ENCODE data around the gene ZNF496.
"Not testable (repeated sequence)": the region's sequence is repeated elsewhere in the genome, so short reads cannot be mapped to it uniquely, and the experiment has no call there.

Gene ZNF496

DNA sequence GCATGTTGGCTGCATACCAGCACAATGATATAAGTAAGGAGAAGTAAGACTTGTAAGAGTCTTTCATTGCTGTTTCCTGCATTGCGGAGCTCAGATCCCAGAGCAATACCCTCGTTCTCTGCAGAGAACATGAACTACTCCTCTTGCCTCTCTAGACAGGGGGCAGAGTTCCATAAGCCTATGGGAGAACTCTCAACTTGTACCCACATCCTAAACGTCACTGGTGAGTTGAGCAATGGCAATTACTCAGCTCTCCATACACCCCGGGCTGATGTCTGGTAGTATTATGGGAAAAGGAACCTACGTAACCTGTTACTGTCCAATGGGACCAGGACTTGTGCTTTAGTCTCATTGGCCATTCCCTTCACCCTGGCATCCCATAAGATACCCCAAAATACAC, 27.3 kb upstream of the ZNF496 start:
- no peak for DNase-seq

GRCh38 chr1:247357781-247358211, 26.1 kb upstream of the ZNF496 start:
- DNase-seq, result no peak

GRCh38 chr1:247357052-247357780, 25.5 kb upstream of the ZNF496 start:
- no peak for DNase-seq

DNA sequence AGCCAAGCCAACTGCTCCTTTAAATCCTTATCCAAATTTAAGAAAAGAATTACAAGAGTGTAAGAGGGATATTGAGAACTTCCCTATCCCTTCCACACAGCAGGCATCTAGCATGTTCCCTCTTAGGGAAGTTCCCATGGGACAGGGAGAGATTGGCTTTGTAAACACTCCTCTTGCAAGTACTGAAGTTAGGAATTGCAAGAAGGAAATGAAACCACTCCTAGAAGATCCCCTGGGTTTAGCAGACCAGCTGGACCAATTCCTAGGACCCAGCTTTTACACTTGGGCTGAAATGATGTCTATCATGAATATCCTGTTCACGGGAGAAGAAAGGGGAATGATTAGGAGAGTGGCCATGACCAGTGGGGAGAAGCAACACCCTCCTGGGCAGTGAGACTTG, 23.5 kb upstream of the ZNF496 start:
- not testable (repeated sequence) for DNase-seq

DNA sequence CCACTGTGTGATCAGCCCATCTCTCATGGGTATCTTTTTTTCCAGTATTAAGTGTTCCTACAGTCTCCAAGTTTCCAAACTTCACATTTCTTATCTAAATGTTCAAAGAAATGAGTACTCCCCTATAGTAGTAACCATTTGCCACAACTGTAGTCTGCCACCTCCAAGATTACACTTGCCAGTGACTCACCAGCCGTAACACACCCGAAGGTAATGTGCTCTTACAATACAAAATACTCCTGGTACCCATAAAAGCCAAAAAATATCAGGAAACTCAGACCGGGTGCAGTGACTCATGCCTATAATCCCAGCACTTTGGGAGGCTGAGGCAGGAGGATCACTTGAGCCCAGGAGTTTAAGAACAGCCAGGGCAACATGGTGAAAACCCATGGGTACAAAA, 20.5 kb upstream of the ZNF496 start:
- no peak for DNase-seq

DNA sequence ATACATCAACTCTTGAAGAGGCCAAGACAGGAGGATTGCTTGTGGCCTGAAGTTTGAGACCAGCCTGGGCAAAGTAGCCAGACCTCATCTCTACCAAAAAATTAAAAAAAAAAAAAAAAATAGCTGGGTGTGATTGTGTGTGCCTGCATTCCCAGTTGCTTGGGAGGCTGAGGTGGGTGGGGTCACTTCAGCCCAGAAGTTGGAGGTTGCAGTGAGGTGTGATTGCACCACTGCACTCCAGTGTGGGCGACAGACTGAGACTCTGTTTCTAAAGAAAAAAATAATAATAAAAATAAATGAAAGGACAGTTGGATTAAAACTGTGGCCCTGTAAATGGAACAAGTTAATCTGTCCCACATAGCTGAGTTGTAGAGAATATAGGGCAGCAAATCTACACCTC, 18.9 kb upstream of the ZNF496 start:
- DNase-seq, result no peak

- no peak for DNase-seq
These were observed 16.0 kb upstream of the ZNF496 start for GRCh38 chr1:247347477-247348222.

GRCh38 chr1:247345881-247346280, 14.2 kb upstream of the ZNF496 start:
- no peak for DNase-seq

DNA sequence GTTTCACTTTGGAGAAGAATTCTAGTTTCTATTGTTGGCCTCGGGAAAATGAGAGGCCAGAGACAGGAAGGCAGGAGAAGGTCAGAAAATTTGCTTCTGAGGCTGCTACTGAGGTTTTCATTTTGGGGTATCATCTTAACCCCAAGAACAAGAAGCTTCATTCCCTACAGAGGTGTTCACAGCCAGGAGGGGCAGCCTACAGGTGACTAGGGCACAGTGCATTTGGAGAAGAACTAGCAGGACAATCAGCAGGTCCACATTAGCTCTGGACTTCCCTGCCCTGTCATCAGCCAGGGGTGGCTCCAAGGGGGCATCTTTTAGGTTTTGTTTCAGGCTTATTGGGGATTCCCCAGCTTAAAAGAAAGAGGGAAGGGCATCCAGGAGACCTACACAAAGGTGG, 12.1 kb upstream of the ZNF496 start:
- no peak for DNase-seq

DNA sequence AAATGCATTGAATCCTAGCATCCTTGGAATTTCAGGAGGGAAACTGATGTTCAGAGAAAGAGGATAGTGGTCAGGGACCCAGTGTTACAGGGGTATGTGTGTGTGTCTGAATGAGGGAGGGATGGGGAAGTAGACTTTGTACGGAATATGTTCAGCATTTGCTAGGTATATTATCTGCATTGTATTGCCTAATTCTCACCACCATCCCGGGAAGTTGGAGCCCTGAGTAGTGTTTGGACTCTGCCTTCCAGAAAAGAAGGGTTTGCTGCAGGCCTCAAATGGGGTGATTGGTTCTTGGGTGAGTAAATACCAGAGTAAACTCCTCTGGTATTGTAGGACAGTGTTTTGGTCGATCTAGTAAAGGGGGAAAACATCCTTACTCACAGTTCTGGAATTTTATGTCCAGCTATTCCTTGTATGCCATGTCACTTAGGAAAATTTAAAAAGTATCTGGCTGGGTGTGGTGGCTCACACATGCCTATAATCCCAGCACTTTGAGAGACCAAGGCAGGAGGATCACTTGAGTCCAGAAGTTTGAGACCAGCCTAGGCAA, 7.1 kb upstream of the ZNF496 start:
- no peak for DNase-seq

- no peak for DNase-seq
These were observed 6.3 kb upstream of the ZNF496 start for GRCh38 chr1:247337961-247338360.

DNA sequence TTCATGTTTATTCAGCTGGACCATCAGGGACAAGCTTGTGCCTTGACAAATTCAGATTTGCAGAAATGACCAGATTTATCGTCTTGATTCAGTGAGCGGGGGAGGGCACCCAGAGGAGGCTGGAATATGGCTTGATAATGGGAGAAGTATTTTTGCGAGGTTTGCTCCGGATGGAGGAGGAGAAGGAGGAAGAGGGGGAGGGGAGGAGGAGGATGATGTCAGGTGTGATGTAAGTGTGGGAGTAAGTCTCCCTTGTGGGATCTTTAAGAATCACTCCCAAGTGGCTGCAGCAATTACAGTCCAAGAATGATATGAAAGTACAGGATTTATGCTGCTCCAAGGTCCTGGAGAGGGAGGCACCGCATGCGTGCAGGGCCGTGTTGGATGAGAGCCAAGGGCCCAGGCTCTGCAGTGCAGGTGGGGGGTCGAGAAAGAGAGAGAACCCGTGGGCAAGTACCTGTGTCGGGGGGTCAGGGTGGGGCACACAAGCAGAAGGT, 5.6 kb upstream of the ZNF496 start:
- DNase-seq, result no peak

GRCh38 chr1:247336390-247336789, 4.7 kb upstream of the ZNF496 start:
- DNase-seq, result no peak

GRCh38 chr1:247335882-247336281, 4.2 kb upstream of the ZNF496 start:
- no peak for DNase-seq

DNA sequence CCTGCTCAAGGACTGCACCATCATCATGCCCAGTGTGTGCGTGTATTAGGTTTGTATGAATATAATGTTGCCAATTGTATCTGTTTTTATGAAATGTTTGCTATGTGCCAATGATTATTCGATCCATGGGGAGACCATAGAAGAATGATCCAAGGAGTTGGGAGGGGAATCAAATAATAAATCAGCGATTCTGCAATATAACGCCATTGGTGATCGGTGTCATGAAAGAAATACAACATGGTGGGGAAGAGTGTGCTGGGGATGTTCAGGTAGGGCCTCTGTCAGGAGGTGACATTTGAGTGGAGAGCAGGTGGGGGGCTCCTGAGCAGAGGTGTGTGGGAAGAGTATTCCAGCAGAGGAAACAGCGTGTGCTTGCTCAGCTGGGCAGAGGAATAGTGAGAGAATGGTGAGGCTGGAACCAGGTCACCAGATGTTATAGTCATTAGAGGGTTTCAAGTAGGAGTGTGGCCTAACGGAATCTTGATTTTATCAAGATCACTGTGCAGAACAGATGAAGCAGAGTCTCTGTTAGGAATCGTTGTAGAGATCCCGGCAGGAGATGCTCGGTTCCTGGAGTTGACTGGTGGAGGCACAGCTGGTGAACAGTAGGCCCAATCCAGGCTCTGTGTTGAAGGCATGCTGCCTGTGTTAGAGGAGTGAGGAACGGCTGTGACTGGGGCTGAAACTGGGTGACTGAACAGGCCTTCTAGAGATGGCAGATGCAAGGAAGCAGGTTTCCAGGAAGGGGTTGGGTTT, 2.9 kb upstream of the ZNF496 start:
- DNase-seq, result no peak

DNA sequence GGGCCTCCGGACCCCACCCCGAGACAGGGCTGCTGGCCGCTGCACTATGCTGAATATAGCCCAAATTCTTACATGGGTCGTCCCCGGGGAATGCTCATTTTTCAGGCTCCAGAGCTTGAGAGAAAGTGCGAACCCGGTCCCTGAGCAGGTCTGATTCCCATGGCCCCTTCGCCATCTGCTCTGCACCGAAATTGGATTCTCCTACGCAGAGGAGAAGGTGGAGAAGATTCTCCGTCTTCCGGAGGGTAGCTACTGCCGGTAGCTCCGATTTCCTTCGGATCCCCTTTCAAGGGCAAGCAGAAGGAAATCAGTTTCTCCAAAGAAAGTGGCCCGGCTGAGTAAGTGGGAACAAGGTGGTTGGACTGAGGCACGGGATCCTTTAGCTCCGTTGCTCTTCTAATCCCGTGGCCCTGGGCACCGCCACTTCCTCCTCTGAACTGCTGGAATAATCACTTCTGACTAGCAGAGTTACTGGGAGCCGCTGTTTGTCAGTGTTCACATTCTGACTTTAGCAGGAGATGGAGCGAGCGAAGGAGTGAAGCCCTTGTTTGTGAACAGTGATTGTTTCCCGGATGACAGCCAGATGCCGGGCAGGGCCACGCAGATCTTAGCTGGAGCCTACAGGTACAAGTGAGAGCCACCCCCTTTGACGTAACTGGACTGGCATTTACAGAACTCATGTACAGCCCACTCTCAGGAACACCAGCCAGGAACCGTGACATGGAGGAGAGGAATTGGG, 1.1 kb upstream of the ZNF496 start:
- peak; percentile 24 for DNase-seq

DNA sequence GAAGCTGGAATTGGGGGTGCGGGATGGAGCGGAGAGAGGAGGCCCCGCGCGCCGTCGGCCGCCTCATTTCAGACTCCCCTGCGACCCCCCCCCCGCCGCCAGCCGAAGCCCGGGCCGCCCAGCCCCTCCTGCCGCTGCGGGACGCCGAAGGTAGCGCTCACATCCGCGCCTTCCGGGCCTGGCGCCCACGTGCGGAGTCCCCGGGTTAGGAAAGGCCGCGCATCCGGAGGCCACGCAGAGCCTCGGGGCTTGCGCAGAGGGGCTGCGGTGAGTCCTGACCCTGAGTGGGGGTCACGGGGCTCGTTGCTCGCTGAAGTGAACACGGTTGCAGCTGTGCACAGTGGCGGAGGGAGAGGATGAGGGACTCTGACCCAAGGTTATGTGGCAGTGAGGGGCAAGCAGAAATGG, 552 bp upstream of the ZNF496 start:
- no peak for DNase-seq

GRCh38 chr1:247331172-247331524, 519 bp downstream of the ZNF496 start:
- DNase-seq, result peak; percentile 13

- DNase-seq, result no peak
These were observed 1.0 kb downstream of the ZNF496 start for GRCh38 chr1:247330548-247331171.

GRCh38 chr1:247329097-247329617, 2.5 kb downstream of the ZNF496 start:
- DNase-seq, result no peak

GRCh38 chr1:247328311-247328710, 3.4 kb downstream of the ZNF496 start:
- DNase-seq, result no peak
